ENCODE results near the gene SPRTN.

SPRTN gene

GRCh38 chr1:231383159-231383860, 45.2 kb downstream of the SPRTN start:
- no peak for DNase-seq

DNA sequence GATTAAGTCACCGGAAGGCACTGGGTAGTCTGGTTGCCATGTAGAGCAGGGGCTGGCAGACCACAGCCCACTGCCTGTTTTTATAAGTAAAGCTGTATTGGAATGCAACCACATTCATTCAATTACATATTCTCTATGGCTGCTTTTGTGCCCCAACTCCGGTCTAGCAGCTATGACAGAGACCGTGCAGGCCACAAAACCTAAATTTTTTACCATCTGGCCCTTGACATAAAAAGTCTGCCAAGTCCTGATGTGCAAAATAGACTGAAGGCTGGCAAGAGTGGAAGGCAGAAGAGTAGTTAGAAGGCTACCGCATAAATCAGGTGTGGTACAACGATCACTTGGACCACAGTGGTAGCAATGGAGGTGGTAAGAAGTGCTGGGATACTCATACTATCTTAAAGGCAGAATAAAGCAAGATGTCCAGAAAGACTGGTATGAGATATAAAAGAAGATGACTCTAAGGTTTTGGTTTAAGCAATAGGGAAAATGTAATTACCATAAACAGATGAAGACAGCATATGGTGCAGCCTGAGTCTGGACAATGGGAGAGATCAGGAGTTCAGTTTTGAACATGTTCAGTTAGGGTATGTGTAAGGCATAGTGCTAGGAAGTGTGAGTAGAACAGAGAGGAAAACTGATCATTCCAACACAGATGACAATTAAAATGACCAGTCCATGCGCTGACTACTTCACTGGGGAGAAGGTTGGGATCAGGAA, 46.8 kb downstream of the SPRTN start:
- DNase-seq, result no peak

DNA sequence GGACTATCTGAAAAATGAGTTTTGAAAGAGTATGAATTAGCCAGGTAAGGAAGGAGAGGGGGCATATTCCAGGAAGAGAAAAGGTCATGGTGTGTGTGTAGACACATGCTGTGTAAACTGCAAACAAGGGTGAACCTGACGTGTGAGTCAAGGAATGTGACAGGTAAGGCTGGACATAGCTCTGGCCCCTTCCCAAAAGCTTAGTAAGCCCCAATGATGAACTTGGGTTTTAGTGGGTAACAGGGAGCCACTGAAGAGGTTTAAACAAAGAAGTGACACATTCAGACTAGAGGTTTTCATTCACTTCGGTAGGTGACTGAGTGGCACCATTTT, 47.3 kb downstream of the SPRTN start:
- DNase-seq, result no peak

DNA sequence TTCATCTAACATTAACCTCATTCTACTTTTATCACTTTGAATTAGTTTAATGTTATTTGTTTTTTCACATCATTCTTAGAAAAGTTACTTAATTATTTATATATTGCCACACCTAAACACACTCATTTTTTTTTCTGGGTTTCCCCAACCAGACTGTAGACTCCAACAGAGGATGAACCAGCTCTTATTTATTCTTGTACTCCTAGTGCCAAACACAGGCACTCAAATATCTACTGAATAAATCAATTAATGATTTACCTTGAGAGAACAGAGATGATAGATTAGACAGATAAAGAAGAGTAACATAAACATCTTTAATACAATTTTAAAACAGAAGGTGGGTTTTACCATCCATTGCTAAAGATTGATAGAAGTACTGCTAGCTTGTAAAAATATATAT, 48.4 kb downstream of the SPRTN start:
- DNase-seq, result no peak

- no peak for DNase-seq
These were observed 49.9 kb downstream of the SPRTN start for GRCh38 chr1:231387770-231388669.

DNA sequence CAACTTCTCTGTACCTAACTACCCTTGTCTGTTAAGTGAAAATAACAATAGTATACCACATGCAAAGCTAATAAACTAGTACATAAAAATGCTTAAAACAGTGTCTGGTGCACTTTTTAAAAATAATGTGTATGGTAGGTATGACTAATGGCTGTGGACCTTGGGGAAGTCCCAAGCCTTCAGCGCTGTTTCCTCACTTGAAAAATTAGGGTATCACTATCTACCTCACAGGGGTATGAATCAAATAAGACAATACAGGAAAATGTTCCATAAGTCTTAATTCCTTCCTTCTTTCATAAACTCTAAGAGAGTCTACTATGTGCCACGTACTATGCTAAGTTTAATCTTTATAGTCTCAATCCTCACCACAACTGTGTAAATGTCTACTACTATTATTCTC, 52.0 kb downstream of the SPRTN start:
- no peak for DNase-seq

DNA sequence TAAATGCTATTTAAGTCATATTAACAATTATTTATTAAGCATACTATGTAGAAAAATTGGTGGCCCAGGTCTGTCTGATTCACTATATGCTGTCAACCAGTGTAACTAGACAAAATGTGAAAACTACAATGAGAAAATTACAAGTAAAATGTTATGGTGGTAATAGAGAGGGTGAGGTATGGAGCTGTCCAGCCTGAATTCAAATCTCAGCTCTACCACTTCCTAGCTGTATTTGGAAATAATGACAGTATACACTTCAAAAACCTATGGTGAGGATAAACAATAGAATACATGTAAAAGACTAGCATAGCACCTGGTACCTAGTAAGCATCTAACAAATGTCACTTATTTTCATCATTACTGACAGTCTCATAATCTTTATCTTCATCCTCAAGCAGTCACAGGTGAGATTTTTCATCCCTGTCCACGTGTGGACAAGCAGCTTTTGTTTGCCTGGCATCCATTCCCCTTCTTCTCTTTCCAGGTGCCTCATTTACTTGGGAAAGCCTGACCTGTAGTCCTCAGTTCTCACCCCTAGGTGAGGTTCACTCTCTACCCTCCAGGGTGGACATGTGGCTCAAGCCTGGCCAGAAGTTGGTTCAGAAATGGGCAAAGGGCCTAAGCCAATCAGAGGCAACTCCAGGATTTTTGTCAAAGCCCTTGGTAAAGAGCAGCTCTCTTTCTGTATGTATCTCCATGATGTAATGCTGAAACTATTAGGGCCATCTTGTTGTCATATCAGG, 54.5 kb downstream of the SPRTN start:
- no peak for DNase-seq

DNA sequence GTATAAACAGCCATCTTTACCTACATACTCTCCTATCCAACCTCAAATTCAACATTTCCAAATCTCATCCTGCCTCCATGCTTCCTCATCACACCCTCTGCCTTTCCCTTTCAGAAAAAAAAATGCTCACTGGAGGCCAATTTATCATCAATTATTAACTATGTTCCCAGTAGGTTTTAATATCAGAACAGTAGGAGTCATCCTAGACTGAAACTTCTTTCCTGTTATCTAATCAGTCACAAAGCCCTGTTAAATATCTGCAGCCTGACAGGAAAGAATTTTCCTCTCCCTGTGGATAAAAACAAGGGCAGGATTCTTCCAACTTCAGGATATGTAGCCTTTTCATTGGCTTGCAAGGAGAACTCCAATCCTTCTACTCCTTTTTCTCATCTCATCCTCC, 55.6 kb downstream of the SPRTN start:
- DNase-seq, result no peak

DNA sequence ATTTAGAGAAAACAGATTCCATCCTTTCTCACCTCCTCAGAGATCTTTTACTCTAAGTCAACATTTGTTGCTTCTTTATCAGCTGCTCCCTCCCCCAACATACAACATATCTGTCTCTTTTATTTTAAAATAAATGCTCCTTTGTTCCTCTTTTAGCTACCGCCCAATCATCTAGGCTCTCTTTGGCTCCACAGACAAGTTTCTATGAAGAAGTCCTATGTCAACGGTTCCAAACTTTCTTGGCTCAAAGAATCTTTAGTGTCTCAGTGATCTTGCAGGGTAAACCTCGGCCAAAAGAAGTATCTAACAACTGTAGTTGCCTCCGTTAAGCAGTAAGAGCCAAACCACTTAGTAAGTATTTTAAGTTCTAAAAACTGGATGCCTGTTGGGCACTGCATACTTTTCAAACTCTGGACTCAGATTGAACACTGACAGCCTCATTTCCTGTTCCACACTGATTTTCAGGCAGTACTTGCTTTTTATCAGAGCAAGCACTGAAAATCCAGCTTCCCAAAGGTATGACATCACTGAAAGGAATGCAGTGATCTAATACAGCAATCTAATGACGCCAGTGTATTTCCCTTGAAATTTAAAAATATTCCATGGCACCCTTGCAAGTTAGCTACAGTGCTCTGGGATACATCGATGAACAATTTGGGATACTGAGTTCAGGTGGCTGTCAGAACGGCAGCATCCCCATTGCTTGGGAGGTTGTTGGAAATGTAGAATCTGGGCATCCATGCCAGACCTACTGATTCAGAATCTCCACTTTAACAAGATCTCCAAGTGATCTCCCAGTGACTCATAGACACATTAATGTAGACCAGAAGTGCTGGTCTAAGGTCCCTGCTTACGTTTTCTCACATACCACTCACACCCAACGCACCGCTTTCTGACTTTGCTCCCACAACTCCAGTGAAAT, 57.2 kb downstream of the SPRTN start:
- no peak for DNase-seq

DNA sequence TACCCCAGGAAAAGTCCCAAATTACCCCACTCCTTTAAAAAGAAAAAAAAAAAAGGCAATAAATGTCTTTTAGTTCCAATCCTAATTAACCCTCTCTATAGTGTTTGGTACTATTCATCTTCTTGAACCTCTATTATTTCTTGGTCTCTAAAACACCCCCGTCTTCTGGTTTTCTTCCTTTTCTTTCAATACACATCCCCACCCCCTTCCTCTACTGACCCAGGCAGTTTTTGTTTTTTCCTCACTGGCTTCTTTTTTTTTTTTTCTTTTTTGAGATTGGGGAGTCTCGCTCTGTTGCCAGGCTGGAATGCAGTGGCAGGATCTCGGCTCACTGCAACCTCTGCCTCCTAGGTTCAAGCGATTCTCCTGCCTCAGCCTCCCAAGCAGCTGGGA, 57.9 kb downstream of the SPRTN start:
- no peak for DNase-seq

GRCh38 chr1:231396643-231397042, 58.5 kb downstream of the SPRTN start:
- DNase-seq, result no peak

DNA sequence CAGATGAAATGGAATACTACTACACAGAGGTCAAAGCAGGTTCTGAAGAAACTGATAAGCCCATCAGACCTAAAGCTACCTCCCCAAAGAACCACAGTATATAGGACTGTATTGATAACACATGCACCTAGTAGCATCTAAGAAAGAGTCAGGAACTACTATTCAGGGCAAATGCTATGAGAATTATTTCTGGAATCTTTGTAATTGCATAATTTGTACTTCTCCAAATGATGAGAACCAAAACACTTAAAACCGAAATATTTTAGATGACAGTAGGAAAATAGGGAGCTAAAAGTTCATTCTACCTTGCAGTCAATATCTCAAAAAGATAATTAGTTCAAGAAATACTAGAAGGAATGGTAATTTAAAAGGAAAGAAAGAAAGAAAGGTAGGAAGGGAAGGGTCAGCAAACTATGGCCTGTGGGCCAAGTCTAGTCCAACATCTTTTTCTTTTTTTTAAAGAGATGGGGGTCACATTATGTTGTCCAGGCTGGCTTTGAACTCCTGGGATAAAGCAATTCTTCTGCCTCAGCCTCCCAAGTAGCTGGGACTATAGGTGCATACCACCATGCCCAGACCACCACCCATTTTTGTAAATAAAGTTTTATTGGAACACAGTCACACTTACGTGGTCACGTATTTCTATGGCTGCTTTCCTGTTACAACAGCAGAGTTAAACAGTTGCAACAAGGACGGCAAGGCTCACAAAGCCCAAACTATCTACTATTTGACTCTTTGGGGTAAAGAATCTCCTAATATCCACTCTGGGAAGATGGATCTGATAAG, 60.0 kb downstream of the SPRTN start:
- DNase-seq, result no peak

DNA sequence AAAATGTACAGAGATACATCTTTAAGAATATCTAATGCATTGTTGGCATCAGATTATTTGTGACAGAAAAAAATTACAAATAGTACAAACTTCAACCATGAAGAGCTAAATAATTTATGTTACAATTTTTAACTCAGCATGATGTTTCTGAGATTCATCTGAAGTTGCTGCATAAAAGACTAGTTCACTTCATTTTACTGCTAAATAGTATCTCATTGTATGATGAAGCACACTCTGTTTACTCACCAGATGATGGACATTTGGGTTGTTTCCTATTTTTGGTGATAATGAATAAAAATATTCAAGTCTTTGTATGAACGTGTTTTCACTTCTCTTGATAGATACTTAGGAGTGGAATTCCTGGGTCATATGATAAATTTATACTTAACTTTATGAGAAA, 63.4 kb downstream of the SPRTN start:
- DNase-seq, result no peak

DNA sequence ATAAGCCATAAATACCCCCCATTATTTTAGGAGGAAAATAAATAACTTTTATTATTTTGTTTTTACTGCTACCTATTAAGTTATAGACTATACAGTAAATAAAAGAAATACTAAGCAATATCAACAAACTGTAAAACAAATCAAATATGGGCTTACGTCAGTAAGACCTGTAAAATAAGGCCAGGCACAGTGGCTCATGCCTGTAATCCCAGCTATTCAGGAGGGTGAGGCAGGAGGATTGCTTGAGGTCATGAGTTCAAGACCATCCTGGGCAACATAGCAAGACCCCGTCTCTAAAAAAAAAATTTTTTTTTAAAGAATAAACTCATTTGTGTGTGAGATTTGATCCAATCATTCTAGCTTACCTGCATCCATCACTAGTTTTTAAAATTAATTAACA, 66.2 kb downstream of the SPRTN start:
- DNase-seq, result no peak
